A673 (cell line): ENCODE data around the gene DCLK1.

Experiments used
- EZH2 ChIP-seq: fragments of 200-600 bp; sonication (generic); IDR thresholded peaks from 2 replicates; pipeline ENCODE4 v1.6.1; 2017; ENCODE audit warnings: borderline replicate concordance, low read depth, mild to moderate bottlenecking, mixed read lengths, antibody characterized with exemption, low read length; ENCODE audit not compliant: poor library complexity, severe bottlenecking
- TF ChIP-seq, protein P1 (sequence below): fragments of 300-800, 200-600 bp; sonication (generic); conservative IDR thresholded peaks from 2 replicates; pipeline ENCODE4 v1.5.1; 2017; ENCODE audit warnings: low read depth, mild to moderate bottlenecking, antibody characterized with exemption, low read length, moderate library complexity, mixed read lengths

DNA sequence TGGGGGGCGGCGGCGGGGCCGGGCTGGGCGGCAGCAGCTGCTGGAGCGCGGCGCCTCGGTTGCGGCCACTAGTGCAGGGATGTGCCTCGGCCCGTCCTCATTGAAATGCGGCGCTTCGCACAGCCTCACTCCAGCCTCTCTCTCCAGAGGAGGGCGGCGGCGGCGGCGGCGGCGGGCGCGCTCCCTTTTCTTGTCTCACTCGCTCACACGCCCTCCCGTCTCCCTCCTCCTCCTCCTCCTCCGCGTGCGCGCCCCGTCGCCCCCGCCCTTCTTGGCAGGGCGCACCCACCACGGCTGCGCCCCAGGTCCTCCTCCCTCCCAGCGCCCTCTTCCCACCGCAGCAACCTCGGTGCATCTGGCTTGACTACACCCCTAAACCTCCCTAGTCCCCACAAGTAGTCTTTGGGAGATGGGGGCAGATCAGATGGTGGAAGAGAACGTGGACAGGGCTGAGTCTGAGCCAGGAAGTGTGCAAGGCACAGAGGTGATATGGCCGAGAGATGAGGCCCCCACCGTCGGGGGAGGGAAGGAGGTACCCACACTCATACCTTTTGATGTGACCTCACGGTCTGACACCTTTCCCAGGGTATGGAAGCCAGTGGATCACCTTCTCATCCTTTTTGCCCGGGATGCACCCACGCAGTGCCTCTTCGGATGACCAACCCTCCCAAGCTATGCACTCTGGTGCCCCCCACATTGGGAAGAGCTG, at the start of gene DCLK1:
- TF ChIP-seq, protein P1, sequence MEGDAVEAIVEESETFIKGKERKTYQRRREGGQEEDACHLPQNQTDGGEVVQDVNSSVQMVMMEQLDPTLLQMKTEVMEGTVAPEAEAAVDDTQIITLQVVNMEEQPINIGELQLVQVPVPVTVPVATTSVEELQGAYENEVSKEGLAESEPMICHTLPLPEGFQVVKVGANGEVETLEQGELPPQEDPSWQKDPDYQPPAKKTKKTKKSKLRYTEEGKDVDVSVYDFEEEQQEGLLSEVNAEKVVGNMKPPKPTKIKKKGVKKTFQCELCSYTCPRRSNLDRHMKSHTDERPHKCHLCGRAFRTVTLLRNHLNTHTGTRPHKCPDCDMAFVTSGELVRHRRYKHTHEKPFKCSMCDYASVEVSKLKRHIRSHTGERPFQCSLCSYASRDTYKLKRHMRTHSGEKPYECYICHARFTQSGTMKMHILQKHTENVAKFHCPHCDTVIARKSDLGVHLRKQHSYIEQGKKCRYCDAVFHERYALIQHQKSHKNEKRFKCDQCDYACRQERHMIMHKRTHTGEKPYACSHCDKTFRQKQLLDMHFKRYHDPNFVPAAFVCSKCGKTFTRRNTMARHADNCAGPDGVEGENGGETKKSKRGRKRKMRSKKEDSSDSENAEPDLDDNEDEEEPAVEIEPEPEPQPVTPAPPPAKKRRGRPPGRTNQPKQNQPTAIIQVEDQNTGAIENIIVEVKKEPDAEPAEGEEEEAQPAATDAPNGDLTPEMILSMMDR = no peak
- no peak for TF ChIP-seq EZH2
